GM21526 (cell line): ENCODE results near the gene TIPARP.

Experiments
- ATAC-seq: cut with Tn5 transposase; IDR thresholded peaks from one replicate; pipeline ENCODE4 v1.9.1; 2021; ENCODE audit warnings: moderate library complexity; ENCODE audit not compliant: unreplicated experiment, low FRiP score

Gene TIPARP

DNA sequence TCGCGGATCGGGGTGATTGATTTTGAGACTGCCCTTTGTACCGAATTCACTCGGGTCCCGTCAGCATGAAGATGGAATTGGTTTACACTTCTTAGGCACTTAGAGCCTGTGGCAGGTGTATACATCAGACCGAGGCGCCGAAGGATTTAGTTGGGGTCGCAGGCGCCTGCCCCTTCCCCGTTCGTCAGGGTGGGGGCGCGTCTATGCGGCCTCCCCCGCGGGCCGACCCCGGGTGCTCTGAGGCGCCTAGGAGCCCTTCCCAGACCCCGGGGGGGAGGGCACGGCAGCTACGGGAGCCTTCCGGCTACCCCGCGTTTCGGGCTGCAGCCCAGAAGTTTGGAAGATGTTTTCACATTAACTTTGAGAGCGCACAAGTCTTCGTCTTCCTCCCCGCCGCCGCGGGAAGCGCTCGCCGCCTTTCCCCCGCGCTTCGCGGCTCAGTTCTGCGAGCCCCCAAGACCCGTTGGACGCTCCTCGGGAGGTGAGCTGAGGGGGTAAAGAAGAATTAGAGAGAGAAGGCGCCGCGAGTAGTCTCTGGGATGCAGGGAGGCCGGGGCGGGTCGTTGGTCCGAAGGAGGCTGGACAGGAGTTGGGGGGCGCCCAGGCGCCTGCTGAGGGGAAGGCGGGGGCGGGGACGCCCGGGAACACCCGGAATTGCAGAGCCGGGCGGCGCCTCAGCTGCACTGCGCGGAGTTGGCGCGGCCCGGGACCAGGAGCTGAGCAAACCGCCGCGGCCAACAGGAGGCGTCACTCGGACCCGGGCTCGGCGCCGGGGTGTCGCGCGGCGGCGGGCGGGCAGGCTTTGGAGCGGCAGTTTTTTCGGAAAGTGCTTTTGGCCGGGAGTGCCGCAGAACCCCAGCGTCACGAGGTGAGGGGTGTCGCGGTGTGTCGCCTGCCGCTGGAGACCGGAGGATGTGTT lies 780 bp downstream of the TIPARP start:
- ATAC-seq: no peak

DNA sequence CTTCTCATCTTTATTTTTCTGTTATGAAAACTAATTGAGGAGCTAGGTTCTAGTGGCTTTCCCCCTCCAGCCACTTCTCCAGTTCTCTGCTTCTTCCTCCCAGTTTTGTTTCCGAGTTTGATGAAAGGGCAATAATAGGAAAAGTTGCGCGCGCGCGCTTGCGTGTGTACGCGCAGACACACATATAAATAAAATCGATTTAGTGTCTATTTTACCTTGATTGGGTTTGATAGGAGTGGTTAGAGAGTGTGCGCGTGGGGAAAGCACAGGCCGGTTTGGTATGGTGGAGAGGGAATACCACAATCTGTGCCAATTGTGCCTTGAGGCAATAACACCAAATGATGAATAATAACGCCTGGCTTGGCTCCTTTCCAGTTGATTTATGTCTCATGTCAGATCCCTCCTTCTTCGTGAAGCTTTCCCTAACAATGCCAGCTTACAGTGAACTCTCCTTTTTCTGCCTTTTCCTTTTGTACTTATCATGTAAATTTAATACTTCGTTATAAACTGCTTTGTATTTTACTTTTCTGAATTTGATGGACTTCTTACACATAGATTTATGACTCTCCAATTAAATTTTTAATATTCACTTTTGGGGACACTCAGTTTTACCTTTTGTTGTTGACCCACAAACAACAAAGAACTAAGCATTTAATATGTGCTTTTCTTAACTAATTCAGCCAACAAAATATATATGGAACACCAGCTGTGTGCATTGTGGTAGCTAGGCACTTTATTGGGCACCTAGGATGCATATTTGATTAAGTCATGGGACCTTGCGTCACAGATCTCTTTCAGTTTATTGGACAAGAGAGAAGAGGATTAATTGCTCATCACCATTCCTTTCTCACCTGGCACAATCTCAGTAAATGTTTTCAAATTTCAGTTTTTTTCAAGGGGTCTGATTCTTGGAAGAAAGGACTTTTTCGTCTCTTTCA lies 1.7 kb downstream of the TIPARP start:
- no peak for ATAC-seq

DNA sequence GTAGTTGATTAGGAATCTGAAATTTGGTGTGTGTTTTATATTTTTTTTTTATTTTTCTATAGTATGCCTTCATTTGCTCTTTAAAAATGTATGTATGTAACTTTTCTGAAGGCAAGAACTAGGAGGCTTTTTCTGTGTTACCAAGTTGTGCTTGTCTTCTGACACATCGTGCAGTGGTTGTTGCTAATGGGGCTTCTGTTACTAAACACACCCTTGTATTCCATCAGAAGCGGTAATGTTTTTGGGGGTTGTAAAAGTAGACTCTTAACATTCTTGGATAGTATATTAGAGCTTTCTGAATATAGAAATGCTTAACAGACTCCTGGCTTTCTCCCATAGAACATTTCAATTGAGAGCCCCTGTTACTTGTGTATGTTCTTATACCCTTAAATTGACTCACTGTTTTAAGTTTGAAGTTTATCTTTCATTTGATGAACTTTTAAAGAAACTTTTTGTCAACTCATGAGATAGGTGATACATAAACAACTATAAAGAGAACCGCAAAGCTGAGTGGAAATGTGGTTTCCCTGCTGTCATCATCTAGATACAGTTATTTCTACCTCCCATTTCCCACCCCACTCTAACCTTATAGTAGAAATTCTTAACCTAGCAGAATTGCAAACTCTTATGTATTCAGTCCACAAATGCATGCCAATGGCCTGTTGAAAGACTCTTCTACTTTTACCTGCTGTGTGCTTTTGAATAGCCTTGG lies 2.5 kb downstream of the TIPARP start:
- no peak for ATAC-seq

DNA sequence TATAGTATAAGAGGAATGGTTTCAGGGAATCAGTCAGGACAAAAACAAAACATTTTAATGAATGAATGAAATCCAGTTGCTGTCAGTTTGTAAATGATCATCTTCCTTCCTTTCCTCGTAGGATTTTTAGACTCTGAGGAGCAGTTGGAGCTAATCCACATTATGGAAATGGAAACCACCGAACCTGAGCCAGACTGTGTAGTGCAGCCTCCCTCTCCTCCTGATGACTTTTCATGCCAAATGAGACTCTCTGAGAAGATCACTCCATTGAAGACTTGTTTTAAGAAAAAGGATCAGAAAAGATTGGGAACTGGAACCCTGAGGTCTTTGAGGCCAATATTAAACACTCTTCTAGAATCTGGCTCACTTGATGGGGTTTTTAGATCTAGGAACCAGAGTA lies 3.1 kb downstream of the TIPARP start:
- no peak for ATAC-seq

GRCh38 chr3:156678197-156678596 lies 3.8 kb downstream of the TIPARP start:
- no peak for ATAC-seq

DNA sequence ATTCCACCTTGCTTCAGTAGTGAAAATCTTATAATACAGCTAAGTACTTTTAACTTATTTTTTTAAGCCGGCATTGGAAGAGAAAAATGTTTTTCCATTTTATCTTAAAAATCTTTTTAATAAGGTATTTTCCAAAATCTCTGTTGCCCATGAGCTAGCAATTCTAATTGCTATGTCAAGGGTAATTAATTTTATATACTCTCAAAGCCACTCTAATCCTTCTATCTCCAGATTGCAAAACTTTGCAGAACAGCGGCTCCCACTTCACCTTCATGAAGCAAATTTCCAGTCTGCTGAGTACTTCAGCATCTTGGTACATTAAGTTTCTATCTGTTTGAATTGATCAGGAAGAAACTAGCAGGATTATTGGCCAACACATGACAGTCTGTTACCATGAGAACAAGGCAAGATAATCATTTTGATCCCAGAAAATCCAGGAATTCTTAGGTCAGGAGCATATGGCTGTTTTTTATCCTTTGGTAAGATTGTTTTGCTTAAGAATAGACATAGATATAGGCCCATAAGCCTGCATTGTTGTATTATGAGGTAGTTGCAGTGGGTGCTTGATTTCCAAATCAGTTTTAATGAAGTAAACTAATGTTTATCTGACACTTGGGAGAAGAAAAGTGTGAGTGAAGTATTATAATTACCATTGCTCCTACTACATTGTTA lies 6.0 kb downstream of the TIPARP start:
- no peak for ATAC-seq

DNA sequence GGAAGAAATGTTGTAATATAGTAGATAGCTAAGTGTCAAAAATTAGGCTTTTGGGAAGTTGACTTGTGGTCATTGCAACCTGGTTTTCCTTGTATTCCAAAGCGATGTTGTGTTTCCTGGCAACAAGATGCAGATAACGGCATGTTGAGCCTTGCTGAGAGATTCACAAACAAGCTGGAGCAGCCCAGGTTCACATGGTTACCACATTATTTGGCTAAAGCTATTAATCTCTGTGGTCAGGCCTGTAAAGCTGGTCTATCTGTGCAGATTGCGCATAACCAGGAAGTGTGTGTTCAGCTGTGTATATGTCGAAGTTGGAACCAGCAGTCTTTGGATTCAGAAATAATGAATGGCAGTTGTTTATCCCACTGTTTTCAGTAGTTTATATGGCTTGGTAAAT lies 6.6 kb downstream of the TIPARP start:
- peak; percentile 77 for ATAC-seq

- ATAC-seq: no peak
Measured at GRCh38 chr3:156682501-156682900, 8.1 kb downstream of the TIPARP start.

- no peak for ATAC-seq
Measured at GRCh38 chr3:156682963-156683362, 8.6 kb downstream of the TIPARP start.

DNA sequence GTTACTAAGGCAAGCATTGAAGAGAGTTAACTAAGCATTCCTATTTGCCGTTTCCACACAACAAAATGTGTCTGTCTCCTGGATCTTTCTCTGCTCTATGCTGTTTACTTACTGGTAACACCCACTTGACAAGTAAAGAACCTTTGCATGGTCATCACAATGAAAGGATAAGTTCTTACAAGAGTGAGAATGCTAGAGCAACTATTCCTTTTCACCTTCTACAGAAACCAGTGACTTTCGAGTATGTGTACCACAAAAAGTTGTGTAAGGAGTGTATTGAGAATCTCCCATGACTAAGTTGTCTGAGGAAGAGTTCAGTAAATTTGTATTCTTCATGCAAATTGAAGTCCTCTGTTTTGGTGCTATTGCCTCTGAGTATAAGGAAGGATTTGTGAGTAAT lies 10.8 kb downstream of the TIPARP start:
- no peak for ATAC-seq

- ATAC-seq: no peak
Measured at GRCh38 chr3:156685752-156686151, 11.4 kb downstream of the TIPARP start.

GRCh38 chr3:156687023-156687422 lies 12.6 kb downstream of the TIPARP start:
- ATAC-seq: no peak

DNA sequence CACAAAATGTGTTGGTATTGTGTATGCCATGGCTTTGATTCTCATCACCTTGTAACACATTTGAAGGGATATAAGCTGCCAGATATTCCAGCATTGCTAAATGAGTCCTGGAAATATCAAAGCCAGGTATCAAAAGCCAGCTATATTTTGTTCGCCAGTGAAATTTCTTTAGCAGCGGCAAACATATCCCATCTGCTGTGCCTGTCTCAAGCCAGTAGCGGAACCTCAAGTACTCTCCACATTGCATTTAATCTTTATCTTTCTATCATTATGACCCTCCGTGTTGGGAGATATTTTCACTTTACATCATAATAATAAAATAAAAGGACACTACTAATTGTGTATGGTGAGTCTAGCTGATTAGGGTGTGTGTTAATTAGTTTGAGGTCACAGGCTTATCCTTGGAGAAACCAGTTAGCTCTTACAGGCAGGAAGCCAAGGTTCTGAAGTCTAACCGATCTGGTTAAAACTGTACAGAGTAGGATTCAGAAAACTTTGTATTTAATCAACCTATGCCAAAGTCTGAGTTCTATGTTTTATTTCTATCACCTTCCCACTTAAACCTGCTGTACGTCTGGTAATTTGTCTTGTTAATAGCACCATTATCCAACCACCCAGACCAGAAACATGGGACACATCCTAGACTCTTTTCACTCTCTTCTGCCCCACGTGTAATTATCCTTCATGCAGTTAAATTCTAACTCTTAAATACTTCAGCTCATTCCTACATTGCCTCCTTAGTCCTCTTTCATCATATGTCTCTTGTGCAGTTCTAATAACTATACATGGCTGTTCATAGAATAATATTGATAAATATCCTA lies 14.5 kb downstream of the TIPARP start:
- ATAC-seq: no peak

DNA sequence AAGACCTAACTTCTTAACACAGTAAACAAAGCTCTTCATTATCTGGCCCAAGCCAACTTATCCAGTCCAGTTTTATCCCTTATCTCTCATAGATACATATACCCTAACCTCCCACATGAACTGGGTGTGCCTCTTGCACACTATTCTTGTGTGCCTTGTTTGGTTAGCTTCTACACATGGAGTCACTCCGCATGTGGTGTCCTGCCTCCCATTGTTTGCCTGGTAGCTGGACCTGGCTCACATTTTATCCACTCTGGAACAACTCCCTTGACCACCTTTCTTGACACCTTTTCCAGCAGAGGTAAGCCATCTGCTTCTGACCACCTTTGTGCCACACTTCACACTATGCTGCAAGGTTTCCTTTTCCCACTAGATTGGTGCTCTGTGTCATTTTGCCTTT lies 15.2 kb downstream of the TIPARP start:
- ATAC-seq: no peak

DNA sequence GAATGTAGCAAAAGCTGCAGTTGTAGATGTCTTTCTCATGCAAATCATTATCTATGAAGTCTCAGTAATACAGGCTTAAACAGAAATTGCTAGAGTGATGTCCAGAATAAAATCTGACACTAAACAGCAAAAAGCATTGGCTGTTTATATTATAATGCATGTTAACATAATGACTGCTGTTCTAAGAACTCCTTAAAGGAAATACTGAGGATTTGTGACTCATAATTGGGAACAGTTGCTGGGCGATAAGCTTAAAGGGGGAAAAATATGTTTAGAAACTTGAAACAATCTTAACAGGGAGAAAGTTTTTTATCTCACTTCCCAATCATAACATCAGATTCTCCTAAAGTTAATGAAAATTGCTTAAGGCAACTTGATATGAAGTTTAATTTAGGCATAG lies 17.5 kb downstream of the TIPARP start:
- no peak for ATAC-seq

DNA sequence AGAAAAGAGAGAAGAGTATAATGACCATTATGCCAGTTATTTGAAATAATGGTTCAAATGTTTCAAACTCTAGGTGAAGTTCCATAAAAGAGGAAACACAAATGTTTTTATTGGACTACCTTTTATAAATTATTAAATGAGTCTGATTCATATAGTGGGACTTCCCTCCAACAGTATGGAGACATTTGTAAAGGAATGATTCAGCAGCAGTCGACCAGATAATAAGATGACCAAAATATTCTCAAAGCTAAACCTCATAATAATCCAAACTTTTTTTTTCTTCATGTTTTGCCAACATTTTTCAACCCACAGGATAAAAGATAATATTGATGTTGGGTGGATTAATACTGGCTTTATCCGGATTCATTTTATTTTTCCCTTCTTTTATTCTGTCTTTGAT lies 18.8 kb downstream of the TIPARP start:
- no peak for ATAC-seq

DNA sequence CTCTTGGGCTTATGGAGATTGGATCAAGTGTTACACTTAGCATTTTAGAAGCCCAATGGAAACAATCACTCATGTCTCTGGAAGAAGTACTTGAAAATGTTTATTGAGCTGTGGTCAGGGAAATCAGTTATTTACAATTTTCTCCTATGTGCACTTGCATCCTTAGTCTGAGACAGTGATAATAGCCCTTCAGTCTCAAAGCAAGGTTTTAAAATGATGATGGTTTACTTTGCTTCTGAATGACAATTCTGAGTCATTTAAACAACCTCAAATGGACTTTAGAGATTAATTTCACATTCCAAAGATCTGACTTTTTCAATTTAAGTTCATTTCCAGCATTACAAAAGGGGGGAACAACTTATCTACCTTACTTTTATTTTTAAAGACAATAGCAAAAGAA lies 20.1 kb downstream of the TIPARP start:
- ATAC-seq: no peak

GRCh38 chr3:156702367-156702766 lies 28.0 kb downstream of the TIPARP start:
- no peak for ATAC-seq

- no peak for ATAC-seq
Measured at GRCh38 chr3:156704370-156705036, 30.1 kb downstream of the TIPARP start.
